ENCODE data around the gene HOXB6.

HOXB6 gene

DNA sequence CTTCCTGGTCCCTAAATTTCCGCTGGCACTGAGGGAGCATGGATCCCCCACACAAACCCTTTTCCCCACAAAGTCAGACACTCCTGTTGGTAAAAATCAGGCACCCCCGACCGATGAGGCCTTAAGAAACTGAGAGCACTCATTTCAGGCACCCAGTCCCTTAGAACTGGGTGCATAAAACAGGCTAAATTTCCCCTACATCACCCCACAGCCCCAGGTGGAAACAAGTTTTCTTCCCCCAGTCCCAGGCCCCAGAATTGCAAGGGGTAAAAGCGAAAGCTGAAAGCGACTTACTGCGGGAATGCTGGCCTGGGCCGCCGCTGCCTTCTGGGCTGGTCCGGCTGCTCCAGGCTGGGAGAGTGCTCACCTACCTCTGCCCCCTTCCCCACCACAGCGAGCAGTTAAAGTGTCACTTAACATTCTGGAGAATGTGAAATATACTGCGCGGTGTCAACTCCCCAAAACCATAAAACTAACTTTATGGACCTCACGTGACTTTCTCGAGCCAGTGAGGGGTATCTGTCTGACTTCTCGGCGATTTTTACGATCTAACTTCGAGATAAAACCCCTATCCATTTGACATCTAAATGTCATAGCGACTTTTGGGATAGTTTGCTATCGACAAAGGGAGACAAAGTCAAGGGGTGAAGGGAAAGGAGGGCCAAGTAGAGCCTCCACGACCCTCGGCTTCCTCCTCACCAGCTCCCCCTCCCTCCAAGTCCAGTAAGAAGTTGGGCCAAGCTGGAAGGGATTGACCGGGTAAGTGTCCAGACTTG is 14.8 kb downstream of the HOXB6 start, which contains the start of gene HOXB3:
Gene HOXB3, minus strand, starts transcription at position 411 of the 776 bp plus-strand sequence. CDS start 37,767 bp downstream, outside the sequence.
- TF ChIP-seq, protein P1, sequence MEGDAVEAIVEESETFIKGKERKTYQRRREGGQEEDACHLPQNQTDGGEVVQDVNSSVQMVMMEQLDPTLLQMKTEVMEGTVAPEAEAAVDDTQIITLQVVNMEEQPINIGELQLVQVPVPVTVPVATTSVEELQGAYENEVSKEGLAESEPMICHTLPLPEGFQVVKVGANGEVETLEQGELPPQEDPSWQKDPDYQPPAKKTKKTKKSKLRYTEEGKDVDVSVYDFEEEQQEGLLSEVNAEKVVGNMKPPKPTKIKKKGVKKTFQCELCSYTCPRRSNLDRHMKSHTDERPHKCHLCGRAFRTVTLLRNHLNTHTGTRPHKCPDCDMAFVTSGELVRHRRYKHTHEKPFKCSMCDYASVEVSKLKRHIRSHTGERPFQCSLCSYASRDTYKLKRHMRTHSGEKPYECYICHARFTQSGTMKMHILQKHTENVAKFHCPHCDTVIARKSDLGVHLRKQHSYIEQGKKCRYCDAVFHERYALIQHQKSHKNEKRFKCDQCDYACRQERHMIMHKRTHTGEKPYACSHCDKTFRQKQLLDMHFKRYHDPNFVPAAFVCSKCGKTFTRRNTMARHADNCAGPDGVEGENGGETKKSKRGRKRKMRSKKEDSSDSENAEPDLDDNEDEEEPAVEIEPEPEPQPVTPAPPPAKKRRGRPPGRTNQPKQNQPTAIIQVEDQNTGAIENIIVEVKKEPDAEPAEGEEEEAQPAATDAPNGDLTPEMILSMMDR (IDR thresholded peaks at IDR 0.05): no peak

- TF ChIP-seq, protein P1 (IDR thresholded peaks at IDR 0.05): no peak
Measured at GRCh38 chr17:48589060-48589830, 15.5 kb downstream of the HOXB6 start.

DNA sequence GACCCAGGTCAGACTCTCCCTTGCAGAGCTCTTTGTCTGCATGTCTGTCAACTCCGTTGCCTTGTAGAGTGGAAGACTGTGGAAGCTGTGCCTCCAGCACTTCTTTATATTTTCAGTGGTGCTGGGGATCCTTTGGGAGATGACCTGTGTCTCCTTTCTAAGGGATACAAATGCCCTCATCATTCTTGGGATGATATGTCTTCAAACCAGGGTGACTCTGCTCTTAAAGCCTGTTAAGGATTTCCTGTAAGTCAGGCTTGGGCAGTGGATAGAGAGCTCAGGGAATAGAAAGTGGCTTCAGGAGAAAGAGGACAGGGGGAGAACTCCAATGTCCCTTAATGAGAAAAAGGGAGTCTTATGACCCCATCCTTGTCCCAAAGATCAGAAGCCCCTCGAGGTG is 16.3 kb downstream of the HOXB6 start:
- TF ChIP-seq, protein P1 (IDR thresholded peaks at IDR 0.05): no peak

DNA sequence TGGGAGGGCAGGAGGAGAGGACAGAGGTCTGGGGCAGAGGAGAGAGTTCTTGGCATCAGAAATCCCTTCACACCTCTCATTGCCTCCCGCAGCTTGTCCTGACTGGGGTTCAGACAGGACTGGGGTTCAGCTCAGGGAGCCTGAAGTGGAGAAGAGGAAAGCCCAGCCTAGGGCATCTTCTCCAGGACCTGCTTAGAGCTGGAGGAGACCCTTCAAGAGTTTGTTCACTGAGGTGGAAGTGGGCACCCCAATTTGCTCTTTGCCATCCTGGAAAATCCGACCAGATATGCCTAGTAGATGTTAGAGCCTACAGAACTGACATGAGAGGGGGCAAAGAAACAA is 16.7 kb downstream of the HOXB6 start:
- TF ChIP-seq, protein P1 (IDR thresholded peaks at IDR 0.05): no peak

DNA sequence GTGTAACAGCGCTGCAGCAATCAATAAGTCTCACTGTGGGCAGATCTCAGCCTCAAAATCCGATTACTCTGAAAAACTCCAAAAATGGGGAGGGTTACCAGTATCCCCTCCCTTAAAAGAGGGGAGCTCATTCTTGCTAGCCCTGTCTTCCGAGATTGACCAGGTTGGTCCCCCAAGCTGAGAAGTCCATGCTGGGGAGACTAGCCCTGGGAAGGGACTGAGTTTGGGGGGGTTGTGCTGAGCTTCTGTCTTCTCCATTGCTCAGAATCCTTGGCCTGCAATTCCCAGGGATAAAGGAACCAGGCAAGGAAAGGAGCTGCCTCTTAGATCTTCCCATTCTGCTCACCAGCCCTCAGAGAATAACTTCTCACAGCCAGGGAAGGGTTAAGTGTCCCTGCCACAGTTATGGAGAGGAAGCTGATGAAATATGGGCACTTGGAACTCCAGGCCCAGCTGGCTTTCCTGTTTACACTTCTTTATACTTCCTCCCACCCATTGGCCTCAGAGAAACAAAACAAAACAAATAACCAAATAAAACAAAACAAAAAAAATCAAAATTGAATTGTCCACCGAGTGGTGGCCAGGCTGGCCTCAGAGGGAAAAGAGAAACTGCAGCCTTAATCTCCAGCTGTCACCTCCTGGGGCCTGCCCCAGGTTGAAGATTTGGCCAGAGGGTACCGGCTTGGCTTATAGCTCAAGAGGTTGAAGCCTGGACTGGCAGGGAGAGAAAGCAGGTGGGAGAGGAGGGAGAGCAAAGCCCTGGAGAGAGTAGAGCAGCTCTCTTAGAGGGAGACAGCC is 17.3 kb downstream of the HOXB6 start:
- TF ChIP-seq, protein P1 (IDR thresholded peaks at IDR 0.05): no peak

DNA sequence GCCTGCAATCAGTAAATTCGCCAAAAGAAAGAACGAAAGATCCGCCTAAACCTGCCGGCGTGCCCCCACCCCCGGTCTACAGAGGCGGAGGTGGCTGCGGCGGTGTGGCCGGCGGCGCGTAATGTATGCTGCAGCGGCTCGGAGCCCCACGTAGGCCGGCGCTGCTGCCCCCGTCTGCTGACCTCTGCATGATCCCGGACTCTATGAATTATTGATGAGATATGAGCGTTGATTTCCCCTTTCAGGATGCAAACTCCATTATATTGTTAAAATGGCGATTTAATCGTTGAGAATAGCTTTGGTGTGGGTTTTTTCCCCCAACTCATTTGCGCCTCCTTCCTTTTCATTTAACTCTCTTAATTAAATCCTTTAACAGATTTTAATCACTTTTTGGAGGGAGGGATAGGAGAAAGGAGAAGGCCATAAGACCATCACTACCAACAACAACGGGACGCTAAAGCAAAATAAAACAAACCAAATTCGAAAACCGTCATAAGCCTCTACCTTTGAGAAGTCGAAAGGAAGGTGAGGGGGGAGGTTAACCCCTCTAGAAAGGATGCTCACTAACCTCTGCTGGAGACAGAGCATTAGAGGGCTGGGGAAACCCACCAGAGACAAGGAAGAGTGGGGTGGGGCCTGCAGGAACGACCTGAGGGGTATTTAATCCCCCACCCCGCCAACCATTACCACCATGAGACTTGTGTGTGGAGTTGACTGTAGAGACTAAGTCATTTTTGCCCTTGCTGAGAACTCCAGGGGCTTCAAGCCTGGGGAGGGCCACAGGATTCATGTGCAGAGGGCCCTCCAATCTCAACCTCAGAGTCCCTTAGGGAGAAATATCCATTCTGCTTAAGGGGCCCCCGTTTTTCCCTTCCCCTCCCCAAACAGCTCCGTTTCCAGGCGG is 18.2 kb downstream of the HOXB6 start:
- TF ChIP-seq, protein P1 (IDR thresholded peaks at IDR 0.05): no peak

Data from LNCAP (cell line).